ENCODE results near the gene GBX1.

The GBX1 gene

GRCh38 chr7:151179287-151179860, 11.9 kb upstream of the GBX1 start:
- POLR2A ChIA-PET (ENCODE audit: low non-redundant PET) = no interaction called here
- TF ChIP-seq, protein P1, sequence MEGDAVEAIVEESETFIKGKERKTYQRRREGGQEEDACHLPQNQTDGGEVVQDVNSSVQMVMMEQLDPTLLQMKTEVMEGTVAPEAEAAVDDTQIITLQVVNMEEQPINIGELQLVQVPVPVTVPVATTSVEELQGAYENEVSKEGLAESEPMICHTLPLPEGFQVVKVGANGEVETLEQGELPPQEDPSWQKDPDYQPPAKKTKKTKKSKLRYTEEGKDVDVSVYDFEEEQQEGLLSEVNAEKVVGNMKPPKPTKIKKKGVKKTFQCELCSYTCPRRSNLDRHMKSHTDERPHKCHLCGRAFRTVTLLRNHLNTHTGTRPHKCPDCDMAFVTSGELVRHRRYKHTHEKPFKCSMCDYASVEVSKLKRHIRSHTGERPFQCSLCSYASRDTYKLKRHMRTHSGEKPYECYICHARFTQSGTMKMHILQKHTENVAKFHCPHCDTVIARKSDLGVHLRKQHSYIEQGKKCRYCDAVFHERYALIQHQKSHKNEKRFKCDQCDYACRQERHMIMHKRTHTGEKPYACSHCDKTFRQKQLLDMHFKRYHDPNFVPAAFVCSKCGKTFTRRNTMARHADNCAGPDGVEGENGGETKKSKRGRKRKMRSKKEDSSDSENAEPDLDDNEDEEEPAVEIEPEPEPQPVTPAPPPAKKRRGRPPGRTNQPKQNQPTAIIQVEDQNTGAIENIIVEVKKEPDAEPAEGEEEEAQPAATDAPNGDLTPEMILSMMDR (conservative IDR thresholded peaks at IDR 0.05; ENCODE audit: low read depth) = no peak
- H3K27ac ChIP-seq = no peak overlapping the region
- no peak for DNase-seq (ENCODE audit: low spot score)
- CTCF ChIA-PET = interaction anchor here (1.0 kb wide), 1 partner anchor 26 kb away, joined by 3 read pairs; no protein-coding TSS in a partner anchor

DNA sequence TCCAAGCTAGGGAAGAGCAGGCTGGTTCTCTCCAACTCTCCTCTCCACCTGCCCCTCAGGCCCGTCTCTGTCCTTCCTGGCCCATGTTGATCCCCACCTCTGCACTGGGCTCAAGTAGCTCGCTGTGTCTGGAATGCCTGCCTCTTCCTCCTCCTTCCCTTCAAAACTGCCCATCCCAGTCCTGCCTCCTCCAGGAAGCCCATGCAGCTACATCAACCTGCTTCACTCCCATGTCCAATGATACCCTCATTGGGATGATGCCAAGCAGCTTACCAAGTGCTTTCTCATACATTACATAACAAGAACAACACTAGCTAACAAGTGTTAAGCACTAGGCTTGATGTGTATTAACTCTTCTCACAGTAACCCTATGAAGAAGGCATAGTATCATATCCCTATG, 11.3 kb upstream of the GBX1 start:
- no peak overlapping the region for H3K27ac ChIP-seq
- no peak for DNase-seq (ENCODE audit: low spot score)
- CTCF ChIA-PET = interaction anchor here (1.0 kb wide), 1 partner anchor 26 kb away, joined by 3 read pairs; no protein-coding TSS in a partner anchor
- POLR2A ChIA-PET (ENCODE audit: low non-redundant PET) = no interaction called here
- TF ChIP-seq, protein P1 (conservative IDR thresholded peaks at IDR 0.05; ENCODE audit: low read depth) = no peak

- ChIA-PET POLR2A (ENCODE audit: low non-redundant PET) (no interaction called here), CTCF (interaction anchor here (1.0 kb wide), 1 partner anchor 25 kb away, joined by 3 read pairs; no protein-coding TSS in a partner anchor)
- DNase-seq (ENCODE audit: low spot score) = no peak
- TF ChIP-seq, protein P1 (conservative IDR thresholded peaks at IDR 0.05; ENCODE audit: low read depth) = no peak
- H3K27ac ChIP-seq = no peak overlapping the region
Measured at GRCh38 chr7:151178236-151178635, 10.7 kb upstream of the GBX1 start.

- no peak for DNase-seq (ENCODE audit: low spot score)
- TF ChIP-seq, protein P1 (conservative IDR thresholded peaks at IDR 0.05; ENCODE audit: low read depth) = no peak
- H3K27ac ChIP-seq = no peak overlapping the region
- ChIA-PET POLR2A (ENCODE audit: low non-redundant PET) (no interaction called here), CTCF (interaction anchor here (1.3 kb wide), 1 partner anchor 54 kb away, joined by 3 read pairs; no protein-coding TSS in a partner anchor)
Measured at GRCh38 chr7:151177310-151177709, 9.8 kb upstream of the GBX1 start.

- CTCF ChIA-PET = interaction anchor here (1.3 kb wide), 1 partner anchor 53 kb away, joined by 3 read pairs; no protein-coding TSS in a partner anchor
- DNase-seq (ENCODE audit: low spot score) = no peak
- H3K27ac ChIP-seq = no peak overlapping the region
- POLR2A ChIA-PET (ENCODE audit: low non-redundant PET) = no interaction called here
- TF ChIP-seq, protein P1 (conservative IDR thresholded peaks at IDR 0.05; ENCODE audit: low read depth) = no peak
Measured at GRCh38 chr7:151176401-151176800, 8.9 kb upstream of the GBX1 start.

GRCh38 chr7:151175793-151176311, 8.4 kb upstream of the GBX1 start:
- no peak for DNase-seq (ENCODE audit: low spot score)

More at GRCh38 chr7:151175793-151176311, 8.4 kb upstream of the GBX1 start:
- no peak overlapping the region for H3K27ac ChIP-seq
- POLR2A ChIA-PET (ENCODE audit: low non-redundant PET) = no interaction called here
- TF ChIP-seq, protein P1 (conservative IDR thresholded peaks at IDR 0.05; ENCODE audit: low read depth) = no peak
- CTCF ChIA-PET = interaction anchor here (1.4 kb wide), 1 partner anchor 52 kb away, joined by 7 read pairs; no protein-coding TSS in a partner anchor

All from RWPE1 (cell line).